Measurements from ENCODE around the gene CHKA.
"Not testable (repeated sequence)": the region's sequence is repeated elsewhere in the genome, so short reads cannot be mapped to it uniquely, and the experiment has no call there.

The CHKA gene

DNA sequence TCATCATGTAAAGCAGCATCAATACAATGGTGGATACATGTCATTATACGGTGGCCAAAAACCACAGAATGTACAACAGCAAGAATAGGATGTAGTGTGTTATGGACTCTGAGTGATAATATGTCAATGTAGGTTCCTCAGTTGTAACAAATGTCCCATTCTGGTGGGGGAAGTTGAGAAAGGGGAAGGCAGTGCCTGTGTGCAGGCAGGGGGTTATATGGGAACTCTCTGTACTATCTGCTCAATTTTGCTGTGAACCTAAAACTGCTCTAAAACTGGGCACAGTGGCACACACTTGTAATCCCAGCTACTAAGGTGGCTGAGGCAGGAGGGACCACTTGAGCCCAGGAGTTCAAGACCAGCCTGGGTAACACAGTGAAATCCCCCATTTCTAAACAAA, 5.9 kb downstream of the CHKA start:
- DNase-seq: no peak

- no peak for DNase-seq
These were observed 7.2 kb downstream of the CHKA start for GRCh38 chr11:68113986-68114385.

GRCh38 chr11:68107689-68108088, 13.5 kb downstream of the CHKA start:
- DNase-seq: no peak

DNA sequence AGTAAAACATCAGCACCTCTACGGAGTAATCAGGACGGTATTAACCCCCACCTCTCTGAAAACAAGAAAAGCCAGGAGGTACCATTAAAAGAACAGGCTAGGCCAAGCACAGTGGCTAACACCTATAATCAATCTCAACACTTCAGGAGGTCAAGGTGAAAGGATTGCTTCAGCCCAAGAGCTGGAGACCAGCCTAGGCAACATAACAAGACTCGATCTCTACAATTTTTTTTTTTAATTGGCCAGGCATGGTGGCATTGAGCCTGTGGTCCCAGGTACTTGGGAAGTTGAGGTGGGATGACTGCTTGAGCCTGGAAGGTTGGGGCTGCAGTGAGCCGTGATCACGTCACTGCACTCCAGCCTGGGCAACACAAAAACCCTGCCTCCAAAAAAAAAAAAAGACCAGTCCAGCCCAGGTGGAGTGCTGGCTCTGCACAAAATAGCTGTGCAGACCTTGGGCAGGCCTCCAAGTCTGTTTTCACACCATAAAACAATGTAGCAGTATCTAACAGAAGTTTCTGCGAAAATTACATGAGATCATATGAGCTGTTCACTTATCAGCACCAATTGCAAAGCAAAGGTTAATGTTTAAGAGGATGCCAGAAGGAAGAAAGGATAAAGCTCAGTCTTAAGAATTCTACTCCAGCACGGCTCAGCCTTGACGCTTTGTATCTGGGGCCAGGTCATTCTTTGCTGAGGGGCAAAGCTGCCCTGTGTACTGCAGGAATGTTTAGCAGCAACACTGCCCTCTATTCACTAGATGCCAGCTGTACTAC, 14.8 kb downstream of the CHKA start:
- no peak for DNase-seq

DNA sequence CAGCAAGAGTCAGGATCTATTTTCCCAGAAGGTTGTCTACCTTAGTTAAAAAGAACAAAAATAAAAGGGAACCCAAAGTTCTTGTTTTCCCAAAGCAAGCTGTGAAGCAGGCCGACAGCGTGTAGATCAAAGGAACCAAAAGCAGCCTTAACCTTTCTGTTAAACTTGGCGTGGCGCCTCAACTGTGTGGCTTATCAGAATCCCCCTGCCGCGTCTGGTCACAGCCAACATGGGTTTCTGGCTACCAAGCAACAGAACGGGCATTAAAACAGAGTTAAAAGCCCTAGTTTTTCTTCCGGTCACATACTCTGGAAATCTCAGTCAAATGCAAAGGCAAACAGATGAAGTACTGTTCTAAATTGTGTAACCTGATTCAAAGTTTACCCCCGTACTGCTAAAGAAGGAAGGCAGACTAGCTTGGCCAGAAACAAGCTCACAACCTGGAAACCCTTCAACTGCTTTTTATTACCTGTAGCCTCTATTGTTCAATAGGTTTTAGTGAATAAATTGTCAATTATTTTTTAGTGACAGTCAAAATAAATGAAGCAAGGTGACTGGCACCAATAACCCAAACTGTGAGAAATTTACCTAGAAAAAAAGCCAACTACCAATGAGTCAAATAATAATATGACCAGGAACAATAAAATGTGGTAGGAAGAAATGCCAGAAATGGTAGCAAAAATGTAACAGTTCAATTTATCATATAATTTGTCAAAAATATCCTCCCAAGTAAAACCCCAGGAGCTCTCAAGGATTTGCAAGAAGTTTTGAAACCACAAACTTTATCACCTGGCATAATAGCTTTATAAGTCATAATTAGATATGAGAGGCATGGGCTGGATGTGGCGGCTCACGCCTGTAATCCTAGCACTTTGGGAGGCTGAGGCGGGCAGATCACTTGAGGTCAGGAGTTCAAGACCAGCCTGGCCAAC, 21.4 kb downstream of the CHKA start:
- peak; percentile 28 for DNase-seq

DNA sequence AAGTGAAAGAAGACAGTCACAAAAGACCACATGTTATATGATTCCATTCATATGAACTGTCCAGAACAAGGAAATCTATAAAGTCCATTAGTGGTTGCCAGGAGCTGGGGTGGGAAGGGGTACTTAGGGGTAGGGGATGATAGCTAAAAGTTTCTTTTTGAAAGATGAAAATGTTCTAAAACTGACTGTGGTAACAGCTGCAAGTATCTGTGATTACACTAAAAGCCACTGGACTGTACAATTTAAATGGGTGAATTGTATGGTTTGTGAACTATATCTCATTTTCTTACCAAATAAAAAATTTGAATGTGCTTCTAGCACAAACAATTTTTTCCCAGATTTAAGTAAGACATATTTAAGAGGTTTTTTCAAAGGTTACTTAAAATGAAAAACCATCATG, 22.1 kb downstream of the CHKA start:
- no peak for DNase-seq

DNA sequence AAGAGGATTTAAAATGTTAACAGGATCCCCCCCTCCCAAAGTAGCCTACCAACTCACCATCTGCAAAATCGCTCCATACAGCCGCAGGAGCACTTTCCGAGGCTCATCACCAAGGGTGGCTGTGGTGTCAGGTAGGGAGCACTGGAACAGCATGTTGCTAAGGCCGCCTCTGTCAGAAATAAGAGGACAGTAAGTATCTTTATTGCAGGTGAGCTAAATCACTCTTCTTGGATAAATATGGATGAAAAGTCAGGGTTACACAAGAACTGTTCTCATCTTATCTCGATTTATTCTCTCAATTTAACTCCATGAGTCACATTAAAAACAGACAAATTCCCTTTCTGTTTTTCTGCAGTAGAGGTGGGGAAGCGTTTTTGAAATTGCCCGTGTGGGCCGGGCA, 24.2 kb downstream of the CHKA start:
- DNase-seq: no peak

GRCh38 chr11:68093565-68093964, 27.6 kb downstream of the CHKA start:
- no peak for DNase-seq

DNA sequence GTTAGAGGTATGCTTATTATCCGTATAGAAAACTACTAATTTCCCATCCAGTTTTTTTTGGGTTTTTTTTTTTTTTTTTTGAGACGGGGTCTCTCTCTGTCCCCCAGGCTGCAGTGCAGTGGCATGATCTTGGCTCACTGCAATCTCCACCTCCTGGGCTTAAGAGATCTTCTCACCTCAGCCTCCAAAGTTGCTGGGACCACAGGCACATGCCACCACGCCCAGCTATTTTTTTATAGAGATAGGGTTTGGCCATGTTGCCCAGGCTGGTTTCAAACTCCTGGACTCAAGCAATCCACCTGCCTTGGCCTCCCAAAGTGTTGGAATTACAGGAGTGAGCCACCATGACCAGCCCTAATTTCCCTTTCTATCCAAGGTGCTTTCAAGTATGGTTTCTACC, 28.2 kb downstream of the CHKA start:
- not testable (repeated sequence) for DNase-seq

- DNase-seq: no peak
These were observed 28.8 kb downstream of the CHKA start for GRCh38 chr11:68092411-68092810.

- DNase-seq: no peak
These were observed 30.5 kb downstream of the CHKA start for GRCh38 chr11:68090706-68091105.

- no peak for DNase-seq
These were observed 30.9 kb downstream of the CHKA start for GRCh38 chr11:68090287-68090686.

GRCh38 chr11:68089679-68090078, 31.5 kb downstream of the CHKA start:
- no peak for DNase-seq

DNA sequence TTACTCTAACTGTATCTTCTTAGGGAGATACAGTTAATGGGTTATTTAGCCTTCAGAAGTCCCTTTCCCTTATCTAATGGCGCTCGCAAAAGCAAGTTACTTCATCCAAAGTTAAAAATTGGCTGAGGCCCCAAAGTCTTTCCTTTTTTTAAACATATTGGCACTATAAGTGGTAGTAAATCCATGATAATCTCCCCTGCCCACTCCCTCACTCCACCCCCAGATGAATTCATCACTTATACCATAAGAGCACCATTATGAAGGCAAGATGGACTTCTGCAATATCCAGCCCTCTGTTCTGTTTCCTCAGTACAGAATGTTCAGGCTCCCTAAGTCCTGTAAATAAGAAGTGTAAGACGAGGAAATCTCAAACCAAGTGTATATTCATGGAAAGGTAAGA, 37.7 kb downstream of the CHKA start:
- DNase-seq: no peak

- no peak for DNase-seq
These were observed 38.7 kb downstream of the CHKA start for GRCh38 chr11:68082481-68082880.

DNA sequence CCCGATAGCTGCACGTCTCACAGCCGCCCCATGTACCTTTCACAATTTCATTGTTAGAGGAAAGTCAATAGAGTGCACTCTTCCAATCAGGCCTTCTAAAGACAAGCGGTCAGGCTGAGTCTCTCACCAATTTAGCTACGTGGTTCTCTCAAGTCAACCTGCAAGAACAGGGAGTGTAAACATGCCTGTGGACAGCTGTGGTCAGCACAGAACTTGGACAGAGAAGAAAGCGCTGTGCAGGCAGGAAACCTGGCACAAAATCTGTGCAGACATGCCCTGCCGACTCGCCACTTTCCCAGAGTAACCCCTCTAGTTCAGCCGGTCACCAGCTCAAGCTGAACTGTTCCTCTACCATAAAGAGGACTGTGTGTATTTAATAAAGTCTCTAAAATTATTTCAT, 39.5 kb downstream of the CHKA start:
- DNase-seq: no peak

- no peak for DNase-seq
These were observed 40.3 kb downstream of the CHKA start for GRCh38 chr11:68080860-68081259.

- DNase-seq: no peak
These were observed 43.3 kb downstream of the CHKA start for GRCh38 chr11:68077617-68078582.

GRCh38 chr11:68076371-68077042, 44.7 kb downstream of the CHKA start:
- no peak for DNase-seq

DNA sequence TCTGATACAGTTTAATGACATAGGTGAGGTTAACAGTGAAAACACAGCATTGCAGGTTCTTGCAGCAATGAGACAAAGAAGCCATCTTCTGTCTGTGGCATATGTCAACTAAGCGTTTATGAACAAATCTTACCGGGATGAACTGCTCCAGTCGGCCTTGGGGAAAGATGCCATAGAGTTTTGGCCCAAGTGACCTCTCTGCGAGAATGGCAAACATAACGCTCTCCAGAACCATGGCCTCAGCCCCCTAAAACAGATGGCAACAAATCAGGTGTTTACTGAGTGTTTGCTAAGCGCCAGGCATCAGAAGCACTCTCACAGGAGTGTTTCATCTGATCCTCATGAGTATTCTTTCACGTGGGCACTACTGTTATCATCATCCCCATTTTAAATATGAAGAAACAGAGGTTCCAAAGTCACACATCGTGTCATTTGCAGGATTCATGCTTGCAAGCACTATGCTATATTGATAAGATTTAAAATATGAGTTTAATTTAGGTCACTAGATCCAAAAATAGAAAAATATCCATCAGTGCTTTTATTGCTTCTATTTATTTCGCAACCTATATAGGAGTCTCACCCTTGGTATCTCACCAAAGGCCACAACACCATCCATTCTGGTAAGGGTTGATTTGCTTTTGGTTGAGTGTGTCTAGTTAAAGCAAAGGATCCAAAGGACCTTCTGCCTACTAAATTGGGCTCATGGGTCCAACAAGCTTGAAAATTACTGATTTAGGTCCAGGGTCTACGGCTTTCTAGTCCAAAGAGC, 46.4 kb downstream of the CHKA start:
- no peak for DNase-seq

DNA sequence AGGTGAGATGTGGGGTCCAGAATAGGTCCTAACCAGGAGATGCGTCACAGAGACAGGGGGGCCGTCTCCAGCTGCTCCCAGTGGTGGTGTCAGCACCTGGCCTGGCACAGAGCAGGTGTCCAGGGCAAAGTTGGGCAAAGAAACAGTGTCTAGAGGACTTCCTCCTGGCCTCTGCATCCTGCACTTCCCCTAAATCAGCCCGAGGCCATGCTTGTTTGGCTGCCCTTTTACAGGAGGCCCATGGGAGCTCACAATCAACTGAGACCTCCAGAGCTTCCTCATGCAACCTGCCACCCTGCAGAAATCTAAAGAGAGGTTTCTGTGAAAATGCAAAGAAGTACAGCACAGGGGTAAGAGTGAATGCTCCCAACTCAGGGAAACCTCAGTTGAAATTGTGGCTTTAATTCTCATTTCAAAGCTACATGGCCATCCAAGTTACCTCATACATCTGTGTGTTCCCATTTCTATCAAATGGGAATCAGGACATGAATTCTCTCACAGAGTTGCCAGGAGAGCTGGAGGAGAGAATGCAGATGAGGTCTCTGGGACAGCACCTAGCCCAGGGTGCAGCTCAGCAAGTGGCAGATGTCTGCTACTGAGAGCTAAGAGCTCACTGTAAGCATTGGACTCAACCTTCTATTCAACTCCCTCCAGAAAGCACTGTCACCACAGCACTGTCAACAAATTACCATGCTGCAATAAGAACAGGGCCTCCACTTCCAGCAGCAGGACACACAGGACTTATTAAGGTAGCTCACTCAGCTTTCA, 49.7 kb downstream of the CHKA start:
- no peak for DNase-seq
